HPDE6-E6E7 (cell line): ENCODE measurements around the gene TPP2.

ENCODE experiments used
- DNase-seq: peaks from one replicate; pipeline ENCODE4 v3.0.0; 2011; ENCODE audit warnings: missing footprints; ENCODE audit errors: extremely low spot score

The TPP2 gene

GRCh38 chr13:102657630-102658029, 60.8 kb downstream of the TPP2 start:
- DNase-seq, result no peak

GRCh38 chr13:102658660-102659059, 61.9 kb downstream of the TPP2 start:
- no peak for DNase-seq

GRCh38 chr13:102659168-102659713, 62.5 kb downstream of the TPP2 start:
- no peak for DNase-seq

- DNase-seq, result no peak
These were observed 70.2 kb downstream of the TPP2 start for GRCh38 chr13:102667023-102667422.

- no peak for DNase-seq
These were observed 71.1 kb downstream of the TPP2 start for GRCh38 chr13:102667911-102668310.

- no peak for DNase-seq
These were observed 73.3 kb downstream of the TPP2 start for GRCh38 chr13:102670130-102670529.

- no peak for DNase-seq
These were observed 78.3 kb downstream of the TPP2 start for GRCh38 chr13:102675115-102675514.

GRCh38 chr13:102677122-102677521, 80.3 kb downstream of the TPP2 start:
- DNase-seq, result no peak

GRCh38 chr13:102678339-102679107, 81.7 kb downstream of the TPP2 start:
- no peak for DNase-seq

GRCh38 chr13:102679449-102680132, 82.8 kb downstream of the TPP2 start:
- no peak for DNase-seq

- no peak for DNase-seq
These were observed 83.4 kb downstream of the TPP2 start for GRCh38 chr13:102680133-102680717.

- DNase-seq, result no peak
These were observed 84.3 kb downstream of the TPP2 start for GRCh38 chr13:102680842-102681740.

GRCh38 chr13:102682211-102682610, 85.4 kb downstream of the TPP2 start:
- DNase-seq, result no peak

- no peak for DNase-seq
These were observed 85.9 kb downstream of the TPP2 start for GRCh38 chr13:102682727-102683126.

GRCh38 chr13:102683637-102684036, 86.9 kb downstream of the TPP2 start:
- no peak for DNase-seq

GRCh38 chr13:102686024-102686423, 89.2 kb downstream of the TPP2 start:
- no peak for DNase-seq

GRCh38 chr13:102687520-102687919, 90.7 kb downstream of the TPP2 start:
- no peak for DNase-seq

- DNase-seq, result no peak
These were observed 91.7 kb downstream of the TPP2 start for GRCh38 chr13:102688306-102688973.

GRCh38 chr13:102690883-102691282, 94.1 kb downstream of the TPP2 start:
- DNase-seq, result no peak

- DNase-seq, result no peak
These were observed 95.7 kb downstream of the TPP2 start for GRCh38 chr13:102692491-102692826.

- DNase-seq, result no peak
These were observed 96.5 kb downstream of the TPP2 start for GRCh38 chr13:102693250-102693649.
